Measurements from ENCODE around the gene LRMDA.

- TF ChIP-seq CTCF (conservative IDR thresholded peaks at IDR 0.05; ENCODE audit: low read length) (no peak), EZH2phosphoT487 (IDR thresholded peaks at IDR 0.05; ENCODE audit: borderline replicate concordance, low read depth, low read length) (no peak)
These were observed 385.8 kb downstream of the LRMDA start for GRCh38 chr10:75817198-75817597.

Measured in OCI-LY7 (cell line).